AG09309 (cell line): Measurements from ENCODE around the gene ZFPM1.

ENCODE experiments used
- DNase-seq: peaks from one replicate; pipeline ENCODE4 v3.0.0-alpha.2; 2010; ENCODE audit warnings: low read depth
- H3K4me3 ChIP-seq: 2 replicates; pipeline ENCODE4 v1.5.1; 2011; ENCODE audit warnings: mild to moderate bottlenecking, low read depth, low read length, moderate library complexity; ENCODE audit not compliant: control insufficient read depth
- TF ChIP-seq, protein P1 (sequence below): IDR thresholded peaks from 2 replicates; pipeline ENCODE4 v1.5.1; 2011; ENCODE audit warnings: mild to moderate bottlenecking, low read depth, low read length, inconsistent platforms; ENCODE audit not compliant: insufficient read depth, control insufficient read depth; ENCODE audit errors: missing control alignments

ZFPM1 gene

DNA sequence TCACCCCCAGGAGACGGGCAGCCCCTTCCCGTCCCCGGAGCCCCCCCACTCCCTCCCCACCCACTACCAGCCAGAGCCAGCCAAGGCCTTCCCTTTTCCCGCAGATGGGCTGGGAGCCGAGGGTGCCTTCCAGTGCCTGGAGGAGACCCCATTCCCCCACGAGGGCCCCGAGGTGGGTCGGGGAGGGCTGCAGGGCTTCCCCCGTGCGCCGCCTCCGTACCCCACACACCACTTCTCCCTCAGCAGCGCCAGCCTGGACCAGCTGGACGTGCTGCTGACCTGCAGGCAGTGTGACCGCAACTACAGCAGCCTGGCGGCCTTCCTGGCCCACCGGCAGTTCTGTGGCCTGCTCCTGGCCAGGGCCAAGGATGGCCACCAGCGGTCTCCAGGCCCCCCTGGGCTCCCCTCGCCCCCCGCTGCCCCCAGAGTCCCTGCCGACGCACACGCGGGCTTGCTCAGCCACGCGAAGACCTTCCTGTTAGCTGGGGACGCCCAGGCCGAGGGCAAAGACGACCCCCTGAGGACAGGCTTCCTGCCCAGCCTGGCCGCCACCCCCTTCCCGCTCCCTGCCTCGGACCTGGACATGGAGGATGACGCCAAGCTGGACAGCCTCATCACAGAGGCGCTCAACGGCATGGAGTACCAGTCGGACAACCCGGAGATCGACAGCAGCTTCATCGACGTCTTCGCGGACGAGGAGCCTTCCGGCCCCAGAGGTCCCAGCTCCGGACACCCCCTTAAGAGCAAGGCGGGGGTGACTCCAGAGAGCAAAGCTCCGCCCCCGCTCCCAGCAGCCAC lies 23.5 kb upstream of the ZFPM1 start:
- no peak overlapping the region for H3K4me3 ChIP-seq
- no peak for DNase-seq
- TF ChIP-seq, protein P1, sequence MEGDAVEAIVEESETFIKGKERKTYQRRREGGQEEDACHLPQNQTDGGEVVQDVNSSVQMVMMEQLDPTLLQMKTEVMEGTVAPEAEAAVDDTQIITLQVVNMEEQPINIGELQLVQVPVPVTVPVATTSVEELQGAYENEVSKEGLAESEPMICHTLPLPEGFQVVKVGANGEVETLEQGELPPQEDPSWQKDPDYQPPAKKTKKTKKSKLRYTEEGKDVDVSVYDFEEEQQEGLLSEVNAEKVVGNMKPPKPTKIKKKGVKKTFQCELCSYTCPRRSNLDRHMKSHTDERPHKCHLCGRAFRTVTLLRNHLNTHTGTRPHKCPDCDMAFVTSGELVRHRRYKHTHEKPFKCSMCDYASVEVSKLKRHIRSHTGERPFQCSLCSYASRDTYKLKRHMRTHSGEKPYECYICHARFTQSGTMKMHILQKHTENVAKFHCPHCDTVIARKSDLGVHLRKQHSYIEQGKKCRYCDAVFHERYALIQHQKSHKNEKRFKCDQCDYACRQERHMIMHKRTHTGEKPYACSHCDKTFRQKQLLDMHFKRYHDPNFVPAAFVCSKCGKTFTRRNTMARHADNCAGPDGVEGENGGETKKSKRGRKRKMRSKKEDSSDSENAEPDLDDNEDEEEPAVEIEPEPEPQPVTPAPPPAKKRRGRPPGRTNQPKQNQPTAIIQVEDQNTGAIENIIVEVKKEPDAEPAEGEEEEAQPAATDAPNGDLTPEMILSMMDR, result no peak

DNA sequence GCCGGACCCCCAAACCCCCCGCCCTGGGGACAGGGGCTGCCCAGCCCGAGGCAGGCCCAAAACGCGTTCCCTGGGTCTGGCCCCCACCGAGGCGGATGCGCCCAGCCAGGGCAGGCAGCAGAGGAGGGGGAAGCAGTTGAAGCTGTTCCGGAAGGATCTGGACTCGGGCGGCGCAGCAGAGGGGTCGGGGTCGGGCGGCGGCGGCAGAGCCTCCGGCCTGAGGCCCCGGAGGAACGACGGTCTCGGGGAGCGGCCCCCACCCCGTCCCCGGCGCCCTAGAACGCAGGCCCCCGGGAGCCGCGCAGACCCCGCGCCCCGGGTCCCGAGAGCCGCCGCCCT lies 22.9 kb upstream of the ZFPM1 start:
- no peak overlapping the region for H3K4me3 ChIP-seq
- TF ChIP-seq, protein P1, result no peak
- DNase-seq, result no peak

DNA sequence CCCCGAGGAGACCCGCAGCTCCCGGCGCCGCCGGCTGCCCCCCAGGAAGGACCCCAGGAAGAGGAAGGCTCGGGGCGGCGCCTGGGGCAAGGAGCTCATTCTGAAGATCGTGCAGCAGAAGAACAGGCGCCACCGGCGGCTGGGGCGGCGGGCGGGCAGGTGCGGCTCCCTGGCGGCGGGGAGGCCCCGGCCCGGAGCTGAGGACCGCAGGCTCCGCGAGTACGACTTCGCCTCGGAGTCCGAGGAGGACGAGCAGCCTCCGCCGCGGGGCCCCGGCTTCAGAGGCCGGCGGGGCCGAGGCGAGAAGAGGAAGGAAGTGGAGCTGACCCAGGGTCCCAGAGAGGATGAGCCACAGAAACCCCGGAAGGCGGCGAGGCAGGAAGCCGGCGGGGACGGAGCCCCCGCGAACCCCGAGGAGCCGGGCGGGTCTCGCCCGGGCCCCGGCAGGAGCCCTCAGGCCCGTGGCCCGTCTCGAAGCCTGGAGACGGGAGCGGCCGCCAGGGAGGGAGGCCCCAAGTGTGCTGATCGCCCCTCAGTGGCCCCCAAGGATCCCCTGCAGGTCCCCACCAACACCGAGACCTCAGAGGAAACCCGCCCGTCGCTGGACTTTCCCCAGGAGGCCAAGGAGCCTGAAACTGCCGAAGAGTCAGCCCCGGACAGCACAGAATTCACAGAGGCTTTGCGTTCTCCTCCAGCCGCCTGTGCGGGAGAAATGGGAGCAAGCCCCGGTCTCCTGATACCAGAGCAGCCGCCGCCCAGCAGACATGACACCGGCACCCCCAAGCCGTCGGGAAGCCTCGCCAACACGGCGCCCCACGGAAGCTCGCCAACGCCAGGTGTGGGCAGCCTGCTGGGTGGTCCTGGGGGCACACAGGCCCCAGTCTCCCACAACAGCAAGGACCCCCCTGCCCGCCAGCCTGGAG lies 22.3 kb upstream of the ZFPM1 start:
- TF ChIP-seq, protein P1, result no peak
- DNase-seq, result no peak
- H3K4me3 ChIP-seq, result no peak overlapping the region

GRCh38 chr16:88431651-88432050 lies 21.4 kb upstream of the ZFPM1 start:
- H3K4me3 ChIP-seq, result no peak overlapping the region
- TF ChIP-seq, protein P1, result no peak
- DNase-seq, result no peak

DNA sequence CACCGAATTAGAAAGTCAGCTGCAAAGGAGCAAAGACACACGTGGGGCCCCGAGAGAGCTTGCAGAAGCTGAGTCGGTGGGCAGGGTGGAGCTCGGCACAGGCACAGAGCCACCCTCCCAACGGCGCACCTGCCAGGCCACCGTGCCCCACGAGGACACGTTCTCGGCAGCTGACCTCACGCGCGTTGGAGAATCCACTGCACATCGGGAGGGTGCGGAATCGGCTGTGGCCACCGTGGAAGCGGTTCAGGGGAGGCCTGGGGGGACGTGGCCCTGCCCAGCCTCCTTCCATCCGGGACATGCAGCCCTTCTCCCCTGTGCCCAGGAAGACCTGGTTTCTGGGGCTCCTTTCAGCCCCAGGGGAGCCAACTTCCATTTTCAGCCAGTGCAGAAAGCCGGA lies 20.9 kb upstream of the ZFPM1 start:
- no peak for DNase-seq
- no peak overlapping the region for H3K4me3 ChIP-seq
- TF ChIP-seq, protein P1, result no peak

DNA sequence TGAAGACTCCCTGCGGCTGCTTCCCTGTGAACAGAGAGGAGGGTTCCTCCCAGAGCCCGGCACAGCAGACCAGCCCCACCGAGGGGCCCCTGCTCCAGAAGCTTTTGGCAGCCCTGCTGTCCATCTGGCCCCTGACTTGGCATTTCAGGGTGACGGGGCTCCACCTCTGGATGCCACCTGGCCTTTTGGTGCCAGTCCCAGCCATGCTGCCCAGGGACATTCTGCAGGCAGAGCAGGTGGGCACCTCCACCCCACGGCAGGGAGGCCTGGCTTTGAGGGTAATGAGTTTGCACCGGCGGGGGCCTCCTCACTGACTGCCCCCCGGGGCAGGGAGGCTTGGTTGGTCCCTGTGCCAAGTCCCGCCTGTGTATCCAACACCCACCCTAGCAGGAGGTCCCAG lies 20.3 kb upstream of the ZFPM1 start:
- no peak overlapping the region for H3K4me3 ChIP-seq
- TF ChIP-seq, protein P1, result no peak
- no peak for DNase-seq
